Measurements from ENCODE around the gene ENO2. TPM values are rescaled to one million over a fixed set of nuclear protein-coding genes. Genes with fewer than 3 reads are reported as not detected.

ENO2 gene
- total and polyA plus RNA-seq, 4 donors, result 1.1 to 3.1 (median 1.4) TPM

DNA sequence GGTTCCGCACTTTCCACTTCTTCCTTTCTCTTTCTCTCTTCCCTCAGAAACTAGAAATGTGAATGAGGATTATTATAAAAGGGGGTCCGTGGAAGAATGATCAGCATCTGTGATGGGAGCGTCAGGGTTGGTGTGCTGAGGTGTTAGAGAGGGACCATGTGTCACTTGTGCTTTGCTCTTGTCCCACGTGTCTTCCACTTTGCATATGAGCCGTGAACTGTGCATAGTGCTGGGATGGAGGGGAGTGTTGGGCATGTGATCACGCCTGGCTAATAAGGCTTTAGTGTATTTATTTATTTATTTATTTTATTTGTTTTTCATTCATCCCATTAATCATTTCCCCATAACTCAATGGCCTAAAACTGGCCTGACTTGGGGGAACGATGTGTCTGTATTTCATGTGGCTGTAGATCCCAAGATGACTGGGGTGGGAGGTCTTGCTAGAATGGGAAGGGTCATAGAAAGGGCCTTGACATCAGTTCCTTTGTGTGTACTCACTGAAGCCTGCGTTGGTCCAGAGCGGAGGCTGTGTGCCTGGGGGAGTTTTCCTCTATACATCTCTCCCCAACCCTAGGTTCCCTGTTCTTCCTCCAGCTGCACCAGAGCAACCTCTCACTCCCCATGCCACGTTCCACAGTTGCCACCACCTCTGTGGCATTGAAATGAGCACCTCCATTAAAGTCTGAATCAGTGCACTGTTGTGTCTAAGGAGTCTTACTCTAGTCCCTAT is 8.8 kb downstream of the ENO2 start:
- Histone ChIP-seq H3K9me3 (ENCODE audit: control insufficient read depth in 4 of 4, low read length in 3 of 4) (no peaks in the 10 kb centered on the region), H3K9ac (ENCODE audit: low read depth in 1 of 2, low read length in 2 of 2) (no peak overlapping the region), H3K4me1 (ENCODE audit: control insufficient read depth in 4 of 4, insufficient read depth in 4 of 4, low read length in 3 of 4) (peaks cover 9 to 39% (median 34%) of the 10 kb centered on the region in 4 donors), H3K36me3 (ENCODE audit: control insufficient read depth in 4 of 4, insufficient read depth in 3 of 4, low read depth in 1 of 4, low read length in 3 of 4) (no peaks in the 10 kb centered on the region), H3K27ac (ENCODE audit: low read depth in 1 of 2, low read length in 2 of 2) (no peak overlapping the region), H3K4me3 (ENCODE audit: low read depth in 1 of 3, low read length in 3 of 3) (no peak overlapping the region), H3K27me3 (ENCODE audit: control insufficient read depth in 4 of 4, insufficient read depth in 4 of 4, low read length in 3 of 4) (no peaks in the 10 kb centered on the region)
- no peak for DNase-seq (ENCODE audit: low spot score)
- 80% methylated on average over 10 of the region's 10 CpGs for WGBS
- TF ChIP-seq, protein P1, sequence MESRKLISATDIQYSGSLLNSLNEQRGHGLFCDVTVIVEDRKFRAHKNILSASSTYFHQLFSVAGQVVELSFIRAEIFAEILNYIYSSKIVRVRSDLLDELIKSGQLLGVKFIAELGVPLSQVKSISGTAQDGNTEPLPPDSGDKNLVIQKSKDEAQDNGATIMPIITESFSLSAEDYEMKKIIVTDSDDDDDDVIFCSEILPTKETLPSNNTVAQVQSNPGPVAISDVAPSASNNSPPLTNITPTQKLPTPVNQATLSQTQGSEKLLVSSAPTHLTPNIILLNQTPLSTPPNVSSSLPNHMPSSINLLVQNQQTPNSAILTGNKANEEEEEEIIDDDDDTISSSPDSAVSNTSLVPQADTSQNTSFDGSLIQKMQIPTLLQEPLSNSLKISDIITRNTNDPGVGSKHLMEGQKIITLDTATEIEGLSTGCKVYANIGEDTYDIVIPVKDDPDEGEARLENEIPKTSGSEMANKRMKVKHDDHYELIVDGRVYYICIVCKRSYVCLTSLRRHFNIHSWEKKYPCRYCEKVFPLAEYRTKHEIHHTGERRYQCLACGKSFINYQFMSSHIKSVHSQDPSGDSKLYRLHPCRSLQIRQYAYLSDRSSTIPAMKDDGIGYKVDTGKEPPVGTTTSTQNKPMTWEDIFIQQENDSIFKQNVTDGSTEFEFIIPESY (IDR thresholded peaks at IDR 0.05), result no peak
- TF ChIP-seq FOXA1 (IDR thresholded peaks at IDR 0.05), result no peak
- TF ChIP-seq HNF4G (IDR thresholded peaks at IDR 0.05), result no peak
- no peak for TF ChIP-seq MAX (IDR thresholded peaks at IDR 0.05)
- TF ChIP-seq JUND (IDR thresholded peaks at IDR 0.05), result no peak
- TF ChIP-seq HNF4A (conservative IDR thresholded peaks at IDR 0.05), result no peak
- TF ChIP-seq FOXA2 (IDR thresholded peaks at IDR 0.05), result no peak
- no peak for TF ChIP-seq NR2F2 (IDR thresholded peaks at IDR 0.05)
- no peak for TF ChIP-seq SP1 (IDR thresholded peaks at IDR 0.05)
- TF ChIP-seq, protein P2, sequence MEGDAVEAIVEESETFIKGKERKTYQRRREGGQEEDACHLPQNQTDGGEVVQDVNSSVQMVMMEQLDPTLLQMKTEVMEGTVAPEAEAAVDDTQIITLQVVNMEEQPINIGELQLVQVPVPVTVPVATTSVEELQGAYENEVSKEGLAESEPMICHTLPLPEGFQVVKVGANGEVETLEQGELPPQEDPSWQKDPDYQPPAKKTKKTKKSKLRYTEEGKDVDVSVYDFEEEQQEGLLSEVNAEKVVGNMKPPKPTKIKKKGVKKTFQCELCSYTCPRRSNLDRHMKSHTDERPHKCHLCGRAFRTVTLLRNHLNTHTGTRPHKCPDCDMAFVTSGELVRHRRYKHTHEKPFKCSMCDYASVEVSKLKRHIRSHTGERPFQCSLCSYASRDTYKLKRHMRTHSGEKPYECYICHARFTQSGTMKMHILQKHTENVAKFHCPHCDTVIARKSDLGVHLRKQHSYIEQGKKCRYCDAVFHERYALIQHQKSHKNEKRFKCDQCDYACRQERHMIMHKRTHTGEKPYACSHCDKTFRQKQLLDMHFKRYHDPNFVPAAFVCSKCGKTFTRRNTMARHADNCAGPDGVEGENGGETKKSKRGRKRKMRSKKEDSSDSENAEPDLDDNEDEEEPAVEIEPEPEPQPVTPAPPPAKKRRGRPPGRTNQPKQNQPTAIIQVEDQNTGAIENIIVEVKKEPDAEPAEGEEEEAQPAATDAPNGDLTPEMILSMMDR (IDR thresholded peaks at IDR 0.05; ENCODE audit: low read depth, low read length, missing input control), result no peak

GRCh38 chr12:6923851-6924250 is 9.5 kb downstream of the ENO2 start:
- no peak for DNase-seq (ENCODE audit: low spot score)
- TF ChIP-seq JUND (IDR thresholded peaks at IDR 0.05) (no peak), RXRA (IDR thresholded peaks at IDR 0.05) (no peak), TAF1 (conservative IDR thresholded peaks at IDR 0.05) (no peak), SP1 (IDR thresholded peaks at IDR 0.05) (no peak), EGR1 (IDR thresholded peaks at IDR 0.05; ENCODE audit: low read depth in 2 of 2) (no peak), GABPA (IDR thresholded peaks at IDR 0.05 in 1 of 2, conservative IDR thresholded peaks at IDR 0.05 in 1 of 2) (no peak), NR2F2 (IDR thresholded peaks at IDR 0.05) (no peak), HNF4A (conservative IDR thresholded peaks at IDR 0.05) (no peak), RAD21 (IDR thresholded peaks at IDR 0.05) (no peak), FOXA1 (IDR thresholded peaks at IDR 0.05) (no peak), FOXA2 (IDR thresholded peaks at IDR 0.05) (no peak), HNF4G (IDR thresholded peaks at IDR 0.05) (no peak), MAX (IDR thresholded peaks at IDR 0.05) (no peak), ATF3 (IDR thresholded peaks at IDR 0.05) (no peak), YY1 (IDR thresholded peaks at IDR 0.05) (no peak)
- TF ChIP-seq, protein P1 (IDR thresholded peaks at IDR 0.05), result no peak
- TF ChIP-seq, protein P3, sequence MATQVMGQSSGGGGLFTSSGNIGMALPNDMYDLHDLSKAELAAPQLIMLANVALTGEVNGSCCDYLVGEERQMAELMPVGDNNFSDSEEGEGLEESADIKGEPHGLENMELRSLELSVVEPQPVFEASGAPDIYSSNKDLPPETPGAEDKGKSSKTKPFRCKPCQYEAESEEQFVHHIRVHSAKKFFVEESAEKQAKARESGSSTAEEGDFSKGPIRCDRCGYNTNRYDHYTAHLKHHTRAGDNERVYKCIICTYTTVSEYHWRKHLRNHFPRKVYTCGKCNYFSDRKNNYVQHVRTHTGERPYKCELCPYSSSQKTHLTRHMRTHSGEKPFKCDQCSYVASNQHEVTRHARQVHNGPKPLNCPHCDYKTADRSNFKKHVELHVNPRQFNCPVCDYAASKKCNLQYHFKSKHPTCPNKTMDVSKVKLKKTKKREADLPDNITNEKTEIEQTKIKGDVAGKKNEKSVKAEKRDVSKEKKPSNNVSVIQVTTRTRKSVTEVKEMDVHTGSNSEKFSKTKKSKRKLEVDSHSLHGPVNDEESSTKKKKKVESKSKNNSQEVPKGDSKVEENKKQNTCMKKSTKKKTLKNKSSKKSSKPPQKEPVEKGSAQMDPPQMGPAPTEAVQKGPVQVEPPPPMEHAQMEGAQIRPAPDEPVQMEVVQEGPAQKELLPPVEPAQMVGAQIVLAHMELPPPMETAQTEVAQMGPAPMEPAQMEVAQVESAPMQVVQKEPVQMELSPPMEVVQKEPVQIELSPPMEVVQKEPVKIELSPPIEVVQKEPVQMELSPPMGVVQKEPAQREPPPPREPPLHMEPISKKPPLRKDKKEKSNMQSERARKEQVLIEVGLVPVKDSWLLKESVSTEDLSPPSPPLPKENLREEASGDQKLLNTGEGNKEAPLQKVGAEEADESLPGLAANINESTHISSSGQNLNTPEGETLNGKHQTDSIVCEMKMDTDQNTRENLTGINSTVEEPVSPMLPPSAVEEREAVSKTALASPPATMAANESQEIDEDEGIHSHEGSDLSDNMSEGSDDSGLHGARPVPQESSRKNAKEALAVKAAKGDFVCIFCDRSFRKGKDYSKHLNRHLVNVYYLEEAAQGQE (IDR thresholded peaks at IDR 0.05), result no peak
- TF ChIP-seq, protein P2 (IDR thresholded peaks at IDR 0.05; ENCODE audit: low read depth, low read length, missing input control), result no peak
- H3K27ac ChIP-seq (ENCODE audit: low read depth in 1 of 2, low read length in 2 of 2), result no peak overlapping the region
- WGBS, result 42% methylated on average over 6 of the region's 6 CpGs
- H3K4me3 ChIP-seq (ENCODE audit: low read depth in 1 of 3, low read length in 3 of 3), result no peak overlapping the region
- H3K36me3 ChIP-seq (ENCODE audit: control insufficient read depth in 4 of 4, insufficient read depth in 3 of 4, low read depth in 1 of 4, low read length in 3 of 4), result no peaks in the 10 kb centered on the region
- peak overlapping the region in 1 of 2 donors; percentile 62 for H3K9ac ChIP-seq (ENCODE audit: low read depth in 1 of 2, low read length in 2 of 2)
- peaks cover 9 to 42% (median 36%) of the 10 kb centered on the region in 4 donors for H3K4me1 ChIP-seq (ENCODE audit: control insufficient read depth in 4 of 4, insufficient read depth in 4 of 4, low read length in 3 of 4)
- H3K9me3 ChIP-seq (ENCODE audit: control insufficient read depth in 4 of 4, low read length in 3 of 4), result no peaks in the 10 kb centered on the region
- H3K27me3 ChIP-seq (ENCODE audit: control insufficient read depth in 4 of 4, insufficient read depth in 4 of 4, low read length in 3 of 4), result no peaks in the 10 kb centered on the region
